ENCODE data around the gene DENND1A.
"Not testable (repeated sequence)": the region's sequence is repeated elsewhere in the genome, so short reads cannot be mapped to it uniquely, and the experiment has no call there.

Gene DENND1A

DNA sequence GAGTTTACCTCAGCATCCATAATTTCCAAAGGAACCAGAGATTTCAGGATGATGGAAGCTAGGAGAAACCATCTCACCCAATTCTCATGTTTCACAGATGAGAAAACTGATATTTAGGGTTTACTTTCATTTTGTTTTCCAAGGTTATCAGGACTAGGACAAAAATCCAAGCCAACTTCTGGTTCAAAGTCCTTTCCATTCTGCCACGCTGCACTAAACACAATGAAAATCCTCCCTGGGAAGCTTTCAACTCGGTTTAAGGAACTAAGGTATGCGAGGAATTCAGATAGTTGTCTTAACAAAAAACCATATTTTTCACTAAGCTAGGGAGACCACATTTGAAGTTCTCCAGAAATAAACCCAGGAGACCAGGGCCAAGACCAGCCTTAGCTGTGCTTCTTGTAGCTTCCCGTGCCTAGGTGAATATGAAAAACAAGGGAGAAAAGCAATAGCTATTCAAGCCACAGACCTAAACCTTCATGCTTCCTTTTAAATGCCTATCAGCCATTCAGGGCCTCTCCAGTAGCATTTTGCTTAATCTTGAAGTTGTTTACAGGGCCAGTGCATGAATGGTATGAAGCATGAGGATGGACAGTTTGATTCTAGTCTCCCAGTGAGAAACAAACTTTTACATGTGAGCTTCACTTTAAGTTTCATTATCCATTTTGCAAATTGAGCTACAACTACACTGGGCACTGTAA is 167.9 kb downstream of the DENND1A start:
- no peak for DNase-seq

DNA sequence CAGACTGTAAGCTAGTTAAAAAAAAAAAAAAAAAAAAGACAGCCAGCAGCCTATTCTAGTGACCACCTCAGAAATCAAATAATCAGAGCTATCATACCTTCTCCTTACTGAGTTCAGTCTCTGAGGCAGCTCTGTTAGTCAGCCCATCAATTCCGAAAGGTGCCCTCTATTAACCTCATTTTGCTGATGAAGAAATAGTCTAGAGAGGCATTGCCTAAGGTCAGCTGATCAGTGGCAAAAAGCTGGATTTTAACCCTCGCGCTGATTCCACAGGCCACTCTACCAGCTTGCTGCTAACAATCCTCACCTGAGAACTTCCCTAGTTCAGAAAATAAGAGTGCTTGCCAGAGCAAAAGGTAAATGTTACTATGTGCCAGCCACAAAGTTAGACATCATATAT is 172.0 kb downstream of the DENND1A start:
- DNase-seq, result no peak

DNA sequence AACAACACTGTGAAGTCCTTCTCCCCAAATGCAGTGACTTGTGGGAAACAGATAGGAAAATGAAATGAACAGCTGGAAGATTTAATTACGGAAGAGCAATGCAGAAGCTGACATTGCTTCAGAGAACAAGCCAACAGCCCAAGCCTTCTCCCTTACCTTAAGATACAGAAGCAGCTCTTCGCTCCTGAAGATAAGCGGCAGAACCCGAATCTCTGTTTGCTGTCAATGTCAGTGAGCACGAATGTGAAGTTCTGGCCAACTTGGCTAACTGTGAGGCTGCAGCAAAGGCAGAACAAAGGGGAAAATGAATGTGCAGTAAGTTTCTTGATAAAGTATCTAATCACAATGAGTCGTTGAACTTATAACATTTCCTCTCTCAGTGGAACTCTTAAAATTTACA is 172.4 kb downstream of the DENND1A start:
- DNase-seq, result no peak

DNA sequence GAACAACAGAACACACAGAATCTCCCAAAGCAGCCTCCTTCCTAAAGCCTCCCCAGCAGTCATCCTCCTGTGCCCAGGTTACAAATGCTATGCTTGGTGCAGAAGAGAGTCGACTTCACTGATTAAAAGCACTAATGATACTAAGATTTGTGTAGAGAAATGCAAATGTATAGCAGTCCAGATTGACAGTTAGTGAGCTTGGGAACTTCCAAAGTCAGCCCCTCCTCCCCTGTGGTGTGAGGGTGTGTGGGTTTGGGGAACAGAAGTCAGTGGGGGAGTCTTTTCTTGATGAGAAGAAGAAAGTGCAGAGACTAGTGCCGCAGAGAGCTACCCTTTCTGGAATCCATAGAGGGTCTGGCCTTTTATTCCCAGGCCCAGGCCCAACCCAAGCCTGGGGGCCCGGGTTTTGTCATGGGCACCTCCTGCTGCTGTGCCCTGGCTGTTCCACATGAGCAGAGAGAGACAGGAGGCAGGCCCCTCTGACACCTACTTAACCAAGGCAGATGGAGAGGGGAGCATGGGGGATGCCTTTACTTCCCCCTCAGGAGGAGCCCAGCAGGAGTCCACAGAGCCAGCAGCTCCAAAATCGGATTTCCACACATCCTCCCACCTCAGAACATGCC is 173.3 kb downstream of the DENND1A start:
- DNase-seq, result no peak

DNA sequence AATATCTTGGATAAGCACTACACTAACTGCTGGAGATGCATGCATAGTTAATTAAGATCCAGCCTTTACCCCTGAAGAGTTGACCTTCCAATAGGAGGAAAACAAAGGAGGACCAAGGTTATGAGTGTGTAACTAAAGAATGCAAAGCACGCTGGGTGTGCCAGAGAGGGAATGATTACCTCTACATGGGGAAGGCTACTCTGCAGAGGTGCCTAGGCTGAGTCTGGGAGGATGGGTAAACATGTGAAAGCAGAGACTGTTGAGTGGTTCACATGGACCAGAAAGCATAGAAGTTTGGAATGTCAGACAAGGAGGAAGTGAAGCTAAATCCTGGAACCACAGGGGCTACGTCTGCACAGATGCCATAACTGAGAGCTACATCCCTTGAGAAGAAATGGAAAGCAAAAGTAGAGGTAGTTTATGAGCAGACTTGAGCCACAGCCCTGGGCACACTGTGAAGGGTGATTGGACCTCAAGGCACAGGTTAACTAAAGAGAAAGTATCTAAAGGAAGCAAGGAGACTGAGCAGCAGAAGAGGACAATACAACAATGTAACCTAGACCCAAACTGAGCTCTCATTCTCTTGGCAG is 176.2 kb downstream of the DENND1A start:
- DNase-seq, result no peak

DNA sequence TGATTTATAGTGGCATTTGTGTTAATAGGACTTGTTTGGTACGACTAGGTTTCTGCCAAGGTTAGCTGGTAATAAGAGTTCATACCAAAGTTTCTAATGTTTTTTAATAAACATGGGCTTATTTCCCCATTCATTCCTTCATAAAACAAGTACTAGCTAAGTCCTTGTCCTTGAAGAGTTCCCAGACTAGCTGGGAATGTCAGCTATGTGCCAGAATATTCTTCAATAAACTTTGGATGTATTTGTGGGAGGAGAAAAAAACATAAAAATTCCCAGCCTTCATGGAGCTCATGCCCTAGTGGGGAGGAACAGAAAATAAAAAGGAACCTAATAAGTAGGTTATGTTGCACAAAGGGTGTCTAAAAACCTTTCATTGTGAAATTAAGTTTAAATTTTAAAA is 176.9 kb downstream of the DENND1A start:
- no peak for DNase-seq

DNA sequence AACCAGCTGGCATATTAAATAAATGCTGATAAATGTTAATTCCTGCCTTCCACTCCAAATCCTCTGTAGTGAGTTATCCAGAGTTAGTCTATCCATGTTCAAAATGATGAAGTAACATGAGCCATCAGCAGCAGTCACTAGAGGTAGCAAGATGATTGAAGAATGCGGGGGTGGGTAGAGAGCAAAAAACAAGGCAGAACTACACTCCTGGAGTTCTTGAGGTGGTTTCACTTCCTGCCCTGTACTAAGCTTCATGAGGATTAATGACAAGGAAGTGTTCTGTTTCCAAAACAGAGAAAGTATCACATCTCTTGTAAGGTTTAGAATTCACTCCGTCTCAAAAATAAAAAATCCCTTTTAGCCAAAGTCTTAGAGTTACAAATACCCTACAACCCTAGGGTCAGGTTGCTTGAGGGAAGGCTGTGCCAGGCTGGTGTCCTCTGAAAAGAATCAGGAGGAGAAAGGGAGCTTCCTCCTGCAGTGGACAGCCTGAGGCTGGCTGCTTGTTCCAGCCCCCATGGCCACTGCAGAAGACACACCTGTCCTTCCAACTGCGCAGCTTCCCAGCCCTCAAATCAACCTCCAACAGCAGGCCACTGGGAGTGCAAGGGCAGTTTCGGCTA is 180.2 kb downstream of the DENND1A start:
- no peak for DNase-seq

DNA sequence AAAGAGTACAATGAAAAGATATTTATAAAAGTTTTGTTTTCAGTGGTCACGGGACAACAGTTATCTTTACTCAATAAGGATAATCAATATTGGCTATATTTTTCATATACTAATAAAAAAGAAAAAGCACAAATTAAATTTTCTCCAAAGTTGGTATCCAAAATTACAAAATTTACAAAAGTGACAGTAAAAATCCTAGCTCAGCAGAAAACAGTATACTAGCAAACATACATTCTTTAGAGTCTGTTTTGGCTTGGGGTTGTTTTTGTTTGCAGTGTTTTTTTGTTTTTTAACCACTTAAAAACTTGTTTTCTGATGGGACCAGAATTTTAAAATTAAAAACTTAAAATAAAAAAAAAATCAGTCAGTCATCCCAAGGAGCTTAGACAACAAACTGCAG is 183.2 kb downstream of the DENND1A start:
- DNase-seq, result no peak

DNA sequence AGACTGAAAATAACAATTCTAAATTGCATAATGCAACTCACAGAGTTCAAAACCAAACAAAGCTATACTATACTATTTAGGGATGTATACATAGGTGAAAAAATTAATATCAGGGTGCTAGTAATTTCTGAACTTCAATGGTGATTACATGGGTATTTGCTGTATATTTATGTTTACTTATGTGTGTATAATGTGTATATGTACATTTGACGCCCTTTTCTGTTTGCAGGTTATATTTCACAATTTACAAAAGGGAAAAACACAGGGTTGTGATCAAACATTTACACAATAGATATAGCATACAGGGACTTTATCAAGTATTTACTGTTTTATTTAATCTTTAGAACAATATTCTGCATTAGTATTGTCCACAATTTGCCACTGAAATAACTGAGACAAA is 184.0 kb downstream of the DENND1A start:
- DNase-seq, result no peak

DNA sequence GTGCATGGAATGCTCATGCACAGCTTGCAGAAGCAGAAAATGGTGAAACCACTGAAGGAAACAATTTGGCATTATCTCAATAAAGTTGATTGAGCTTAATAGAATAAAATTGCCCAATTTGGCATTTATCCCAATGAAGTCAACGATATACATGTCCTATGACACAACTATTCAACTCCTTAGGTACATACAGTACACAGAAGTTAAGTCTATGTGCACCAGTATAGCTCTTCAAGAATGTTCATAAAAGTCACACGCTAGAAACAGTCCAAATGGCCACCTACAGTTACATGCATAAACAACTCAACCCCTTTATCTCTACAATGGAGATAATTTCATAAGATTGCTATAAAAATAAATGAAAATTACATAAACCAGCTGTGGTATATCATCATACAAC is 184.5 kb downstream of the DENND1A start:
- DNase-seq, result no peak

DNA sequence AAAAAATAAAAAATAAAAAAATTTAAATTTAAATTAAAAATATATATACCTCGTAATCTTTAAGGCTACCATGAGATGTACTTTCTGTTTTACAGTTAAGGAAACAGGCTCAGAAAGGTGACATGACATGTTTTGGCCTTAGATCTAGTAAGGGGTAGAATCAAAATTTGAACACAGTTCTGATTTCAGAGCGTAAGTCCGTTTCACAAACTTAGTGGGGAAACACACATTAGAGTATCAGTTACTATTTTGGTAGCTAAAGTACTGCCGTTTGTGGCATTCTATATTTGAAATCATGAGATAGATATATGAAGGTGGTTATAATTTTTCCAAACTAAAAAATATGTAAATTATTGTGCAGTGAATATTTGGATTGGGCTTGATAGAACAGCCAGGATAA is 186.2 kb downstream of the DENND1A start:
- no peak for DNase-seq

DNA sequence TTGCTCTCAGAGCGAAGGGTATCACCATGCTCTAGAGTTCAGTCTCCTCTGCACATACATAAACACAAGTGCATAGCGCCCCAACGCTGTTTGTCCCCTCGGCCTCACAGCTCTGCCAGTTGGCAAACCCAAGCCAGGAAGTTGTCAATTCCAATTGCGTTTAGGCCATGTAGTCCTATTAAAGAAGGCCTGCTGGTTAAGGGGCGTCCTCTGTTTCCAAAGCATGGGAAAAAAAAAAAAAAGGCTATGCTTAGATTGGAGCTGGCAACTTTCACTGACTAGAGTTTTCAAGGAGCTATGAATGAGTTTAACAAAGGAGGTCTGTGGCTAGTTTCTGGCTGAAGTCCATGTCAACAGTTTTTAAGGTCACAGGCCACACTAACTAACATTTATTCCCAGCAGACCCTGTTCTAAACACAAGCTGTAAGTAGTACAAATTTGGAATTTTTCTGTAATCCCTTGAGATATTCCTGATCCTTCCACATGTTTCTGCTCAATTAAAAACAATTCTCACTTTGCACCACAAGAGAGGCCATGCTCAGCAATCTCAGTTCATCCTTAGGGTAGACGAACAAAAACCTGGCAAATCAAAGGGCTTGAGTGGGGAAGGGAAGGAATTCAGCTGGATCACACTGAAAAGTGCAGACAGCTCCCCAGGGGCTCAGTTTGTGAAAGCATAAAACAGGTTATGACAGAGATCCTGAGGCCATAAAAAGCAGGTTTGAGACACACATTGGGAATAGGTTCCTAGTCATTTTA is 187.7 kb downstream of the DENND1A start:
- no peak for DNase-seq

DNA sequence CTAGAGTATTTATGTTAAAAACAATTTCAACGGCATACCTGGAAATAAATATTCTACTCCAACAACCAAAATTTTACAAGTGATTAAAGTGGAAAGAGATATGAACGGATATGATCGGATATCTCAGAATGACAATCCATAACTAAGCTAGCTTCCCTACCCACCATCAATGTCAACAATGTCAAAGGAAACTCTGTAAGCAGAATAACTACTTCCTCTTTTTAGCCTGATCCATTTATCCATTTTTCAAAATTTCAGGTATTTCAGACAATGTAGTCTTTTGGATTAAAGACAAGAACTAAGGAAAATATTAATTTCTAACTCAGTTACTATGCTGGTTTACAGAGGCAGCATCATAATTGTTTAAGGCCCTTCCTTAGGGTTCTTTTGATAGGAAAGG is 188.7 kb downstream of the DENND1A start:
- no peak for DNase-seq

DNA sequence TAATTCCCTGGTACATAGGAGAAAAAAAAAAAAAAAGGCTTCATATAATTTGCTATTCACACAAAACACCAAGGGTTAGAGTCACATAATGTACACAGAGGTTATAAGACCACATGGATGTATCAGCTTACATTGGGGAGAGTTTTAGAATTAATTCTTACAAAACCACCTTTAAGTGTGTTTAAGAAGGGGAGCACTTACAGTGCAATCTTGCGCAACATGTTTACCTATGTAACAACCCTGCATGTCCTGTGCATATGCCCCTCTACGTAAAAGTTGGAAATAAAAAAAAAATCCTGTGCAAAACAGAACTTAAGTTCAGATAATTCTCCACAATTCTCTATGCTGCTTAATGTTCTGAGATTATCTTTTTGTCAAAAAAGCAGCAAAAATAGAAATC is 190.0 kb downstream of the DENND1A start:
- no peak for DNase-seq

DNA sequence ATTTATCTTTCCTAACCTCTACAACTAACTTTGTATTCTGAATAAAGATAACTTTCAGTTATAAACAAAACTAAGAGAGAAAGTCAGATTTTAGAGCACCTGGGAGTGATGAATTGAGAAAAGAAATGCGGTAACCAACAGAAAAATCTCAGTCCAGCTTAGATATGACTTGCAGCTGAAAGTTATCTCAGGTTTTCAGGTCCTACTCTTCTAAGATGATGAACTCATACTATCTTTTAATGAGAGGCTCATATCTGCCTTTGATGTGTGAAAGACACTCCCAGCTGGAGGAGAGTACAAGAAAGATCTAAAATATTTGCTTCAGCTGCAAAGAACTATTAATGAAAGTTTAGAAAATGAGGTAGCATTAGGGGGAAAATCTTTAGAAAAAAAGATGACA is 190.5 kb downstream of the DENND1A start:
- DNase-seq, result no peak

DNA sequence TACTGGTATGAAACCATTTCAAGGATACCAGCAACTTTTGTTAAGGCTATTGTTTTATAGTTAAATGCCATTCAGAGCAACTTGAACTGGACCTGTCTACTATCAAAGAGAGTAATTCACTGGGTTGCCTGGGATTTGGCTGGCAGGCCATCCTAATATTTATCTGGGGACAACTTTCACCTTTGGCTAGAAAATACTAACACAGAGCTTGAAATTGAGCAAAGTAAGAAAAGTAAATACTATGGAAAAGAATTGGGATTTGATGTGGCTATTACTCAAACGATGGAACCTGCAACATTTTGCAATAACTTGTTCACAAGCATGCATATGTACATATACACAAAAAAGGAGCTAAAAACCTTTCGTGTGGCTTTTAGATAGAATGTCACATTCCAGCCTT is 191.3 kb downstream of the DENND1A start:
- no peak for DNase-seq

DNA sequence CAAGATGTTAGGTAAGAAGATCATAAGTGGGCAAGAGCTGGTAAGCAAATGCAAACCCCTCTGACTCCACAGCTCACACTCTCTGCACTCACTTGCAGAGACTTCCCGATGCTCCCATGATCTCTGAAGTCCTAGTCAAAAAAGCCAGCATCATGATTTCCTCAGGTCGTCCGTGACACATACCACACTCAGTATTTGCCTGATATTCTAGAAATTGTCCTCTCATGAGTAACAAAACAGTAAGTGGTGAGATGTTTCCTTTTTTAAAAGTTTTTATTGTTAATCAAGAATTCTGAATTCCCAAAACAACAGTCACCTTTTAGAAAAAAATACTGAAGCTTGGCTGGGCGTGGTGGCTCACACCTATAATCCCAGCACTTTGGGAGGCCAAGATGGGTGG is 194.6 kb downstream of the DENND1A start:
- no peak for DNase-seq

DNA sequence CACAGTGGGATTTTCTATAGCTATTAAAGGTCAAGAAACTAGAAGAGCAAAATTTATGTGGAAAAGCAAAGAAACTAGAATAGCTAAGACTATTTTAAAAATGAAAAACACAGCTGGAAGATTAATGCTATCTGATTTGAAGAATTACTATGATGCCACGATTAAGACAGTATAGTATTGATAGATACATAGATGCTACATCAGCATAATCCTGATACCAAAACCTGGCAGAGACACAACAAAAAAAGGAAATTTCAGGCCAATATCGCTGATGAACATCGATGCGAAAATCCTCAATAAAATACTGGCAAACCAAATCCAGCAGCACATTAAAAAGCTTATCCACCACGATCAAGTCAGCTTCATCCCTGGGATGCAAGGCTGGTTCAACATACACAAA is 201.4 kb downstream of the DENND1A start:
- not testable (repeated sequence) for DNase-seq

DNA sequence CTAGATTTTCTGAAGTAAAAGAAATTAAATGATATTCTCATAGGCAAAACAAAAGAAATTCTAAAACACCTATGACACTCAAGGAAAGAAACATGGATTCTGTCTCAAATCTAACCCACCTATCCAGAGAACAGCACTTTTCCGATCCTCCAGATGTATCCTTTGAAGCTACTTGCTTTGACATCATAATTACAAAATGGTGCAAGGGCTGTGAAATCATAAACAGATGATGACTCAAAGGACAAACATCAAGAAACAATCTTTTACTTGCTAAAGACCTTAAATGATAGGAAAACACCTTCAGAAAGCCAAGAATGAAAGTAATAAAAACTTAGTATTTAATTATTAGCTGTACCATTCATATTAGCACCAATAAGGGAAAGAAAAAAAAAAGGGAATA is 202.6 kb downstream of the DENND1A start:
- no peak for DNase-seq

DNA sequence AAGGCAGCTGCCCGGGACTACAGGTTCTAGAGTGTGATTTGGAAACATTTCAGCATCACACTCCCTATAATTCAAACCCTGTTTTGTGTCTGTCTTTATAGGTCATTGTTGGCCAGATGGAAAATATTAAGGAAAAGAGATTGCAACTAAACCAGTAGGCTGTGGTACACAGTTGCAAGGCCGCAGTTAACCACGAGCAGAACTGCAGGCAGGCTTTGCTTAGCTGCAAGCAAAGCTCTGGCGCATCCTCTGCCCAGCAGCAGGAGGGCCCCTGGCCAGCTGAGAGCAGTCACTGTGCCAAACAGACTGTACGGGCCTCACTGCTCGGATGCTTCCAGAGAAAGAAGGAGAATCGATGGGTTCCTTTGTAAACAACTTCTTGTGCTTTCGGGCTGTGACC is 204.5 kb downstream of the DENND1A start:
- DNase-seq, result no peak

DNA sequence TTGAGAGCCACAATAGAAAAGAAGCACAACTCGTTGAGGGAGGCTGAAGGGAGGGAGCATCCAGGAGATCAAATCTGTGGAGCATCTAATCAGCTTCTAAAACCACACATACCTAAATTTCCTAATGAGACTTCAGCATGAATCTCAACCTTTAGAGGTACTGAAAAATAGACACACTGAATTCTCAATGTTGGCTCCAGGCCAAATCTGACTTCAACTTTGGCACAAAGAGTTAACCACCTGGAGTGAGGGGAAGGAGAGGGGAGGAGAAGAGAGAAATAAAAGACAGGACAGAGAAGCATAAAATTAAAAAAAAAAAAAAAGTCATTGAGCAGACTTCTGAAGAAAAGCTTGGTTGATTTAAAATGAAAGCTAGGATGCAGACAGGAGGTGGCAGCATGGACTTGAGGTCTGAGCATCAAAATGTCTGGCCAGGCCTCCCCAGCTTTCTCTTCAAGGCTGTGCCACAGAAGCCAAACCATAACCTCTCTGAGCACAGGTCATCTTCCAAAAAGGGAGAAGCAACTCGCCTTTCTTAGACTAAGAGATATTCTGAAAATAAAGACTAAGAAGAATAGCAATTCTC is 205.6 kb downstream of the DENND1A start:
- no peak for DNase-seq

DNA sequence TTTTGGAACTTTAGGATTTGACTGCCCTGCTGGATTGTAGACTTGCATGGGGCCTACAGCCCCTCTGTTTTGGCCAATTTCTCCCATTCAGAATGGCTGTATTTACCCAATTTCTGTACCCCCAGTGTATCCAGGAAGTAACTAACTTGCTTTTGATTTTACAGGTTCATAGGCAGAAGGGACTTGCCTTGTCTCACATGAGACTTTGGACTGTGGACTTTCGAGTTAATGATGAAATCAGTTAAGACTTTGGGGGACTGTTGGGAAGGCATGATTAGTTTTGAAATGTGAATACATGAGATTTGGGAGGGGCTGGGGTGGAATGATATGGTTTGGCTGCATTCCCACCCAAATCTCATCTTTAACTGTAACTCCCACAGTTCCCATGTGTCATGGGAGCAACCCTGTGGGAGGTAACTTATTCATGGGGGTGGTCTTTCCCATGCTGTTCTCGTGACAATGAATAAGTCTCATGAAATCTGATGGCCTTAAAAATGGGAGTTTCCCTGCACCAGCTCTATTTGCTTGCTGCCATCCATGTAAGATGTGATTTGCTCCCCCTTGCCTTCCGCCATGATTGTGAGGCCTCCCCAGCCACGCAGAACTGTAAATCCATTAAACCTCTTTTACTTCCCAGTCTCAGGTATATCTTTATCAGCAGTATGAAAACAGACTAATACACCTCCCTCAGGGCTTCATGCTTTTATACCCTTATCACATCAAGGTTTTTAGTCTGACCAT is 206.6 kb downstream of the DENND1A start:
- no peak for DNase-seq

Measured in NCI-H1048 (cell line).